Psoas muscle (tissue), 8 donors: ENCODE results near the gene VPS41. TPM values are rescaled to one million over a fixed set of nuclear protein-coding genes. Genes with fewer than 3 reads are reported as not detected.
"Not testable (repeated sequence)": the region's sequence is repeated elsewhere in the genome, so short reads cannot be mapped to it uniquely, and the experiment has no call there.

Source experiments
- ATAC-seq, 4 donors: fragments of 200-7000 bp; cut with Tn5 transposase; one replicate each; pipeline ENCODE4 v1.9.1; 2020; ENCODE audit warnings: moderate library complexity in 3 of 4, mild to moderate bottlenecking in 2 of 4
- DNase-seq, 2 donors: peaks; one replicate each; pipeline ENCODE4 v3.0.0-alpha.2; 2020
- H3K27ac ChIP-seq: fragments of 200-600 bp; one replicate; pipeline ENCODE4 v1.8.0; 2022
- H3K27me3 ChIP-seq, 3 donors: fragments of 200-600 bp in 1 of 3; one replicate each; pipeline versions ENCODE4 v1.6.1 to v1.8.0; 2013 to 2022; ENCODE audit warnings: low read length in 2 of 3, mild to moderate bottlenecking in 2 of 3, moderate library complexity in 1 of 3; ENCODE audit not compliant: insufficient read depth in 3 of 3
- H3K36me3 ChIP-seq, 2 donors: fragments of 200-600 bp in 1 of 2; one replicate each; pipeline versions ENCODE4 v1.6.1 to v1.8.0; 2013 to 2022; ENCODE audit warnings: low read depth in 1 of 2, mild to moderate bottlenecking in 1 of 2, moderate library complexity in 1 of 2; ENCODE audit not compliant: insufficient read depth in 1 of 2
- H3K4me1 ChIP-seq: fragments of 200-600 bp; one replicate; pipeline ENCODE4 v1.8.0; 2022
- H3K4me3 ChIP-seq: fragments of 200-600 bp; one replicate; pipeline ENCODE4 v1.8.0; 2022; ENCODE audit warnings: mild to moderate bottlenecking
- H3K9me3 ChIP-seq: fragments of 200-600 bp; one replicate; pipeline ENCODE4 v1.8.0; 2022
- WGBS, 3 donors: extraction: QIAGEN DNeasy Blood & Tissue Kit; methylation state at CpG; one replicate each; pipeline versions ENCODE4 v1.1.6 to v1.1.7; 2013; 5-methylcytosine and 5-hydroxymethylcytosine counted together
- intact Hi-C, 2 donors: fragments of 100-400 bp; cut with DNase I; formaldehyde crosslinking; loops; one replicate each; pipeline versions ENCODE4 v1.11.0 to v1.14.2; 2022
- polyA plus RNA-seq, 3 donors: library from polyadenylated mRNA; stranded (reverse); fragments of 200-250 nt; gene quantifications; one replicate each; pipeline ENCODE4 v1.2.3, GENCODE V29; 2013
- total RNA-seq, 4 donors: library from RNA; stranded (reverse); fragmentation: NEBNext Ultra II Directional in 2 of 4; extraction: Animal tissue kit (Norgen Biotek cat#: 25700) in 2 of 4; gene quantifications; one replicate each; pipeline versions ENCODE4 v1.2.1 to v1.2.4, GENCODE V29; 2021 to 2023
- TF ChIP-seq, protein P1 (sequence below): fragments of 200-600 bp; IDR thresholded peaks from one replicate; pipeline ENCODE4 v1.8.0; 2022; ENCODE audit warnings: antibody characterized with exemption
- donor health status: healthy with polysubstance abuse.
- donor health status: DM: no; HTN: no; CAD: no; lungs with moderate emphysema.
- donor health status: Bipolar disorder and iron deficiency.
- donor health status: healthy.
- donor health status: DM: yes; HTN: yes; CAD: no.
- donor health status: DM: no; HTN: no; CAD: no.
- donor health status: DM: no; HTN: no; CAD: no.
- donor health status: DM: yes; HTN: yes; CAD: no.

VPS41 gene
- total and polyA plus RNA-seq, 7 donors, result 4.6 to 28.3 (median 13.8) TPM

- no peaks in the 10 kb centered on the region for H3K27me3 ChIP-seq
- TF ChIP-seq, protein P1, sequence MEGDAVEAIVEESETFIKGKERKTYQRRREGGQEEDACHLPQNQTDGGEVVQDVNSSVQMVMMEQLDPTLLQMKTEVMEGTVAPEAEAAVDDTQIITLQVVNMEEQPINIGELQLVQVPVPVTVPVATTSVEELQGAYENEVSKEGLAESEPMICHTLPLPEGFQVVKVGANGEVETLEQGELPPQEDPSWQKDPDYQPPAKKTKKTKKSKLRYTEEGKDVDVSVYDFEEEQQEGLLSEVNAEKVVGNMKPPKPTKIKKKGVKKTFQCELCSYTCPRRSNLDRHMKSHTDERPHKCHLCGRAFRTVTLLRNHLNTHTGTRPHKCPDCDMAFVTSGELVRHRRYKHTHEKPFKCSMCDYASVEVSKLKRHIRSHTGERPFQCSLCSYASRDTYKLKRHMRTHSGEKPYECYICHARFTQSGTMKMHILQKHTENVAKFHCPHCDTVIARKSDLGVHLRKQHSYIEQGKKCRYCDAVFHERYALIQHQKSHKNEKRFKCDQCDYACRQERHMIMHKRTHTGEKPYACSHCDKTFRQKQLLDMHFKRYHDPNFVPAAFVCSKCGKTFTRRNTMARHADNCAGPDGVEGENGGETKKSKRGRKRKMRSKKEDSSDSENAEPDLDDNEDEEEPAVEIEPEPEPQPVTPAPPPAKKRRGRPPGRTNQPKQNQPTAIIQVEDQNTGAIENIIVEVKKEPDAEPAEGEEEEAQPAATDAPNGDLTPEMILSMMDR, result no peak
- H3K4me1 ChIP-seq, result no peaks in the 10 kb centered on the region
- DNase-seq, result no peak
- no peaks in the 10 kb centered on the region for H3K36me3 ChIP-seq
- H3K4me3 ChIP-seq, result no peak overlapping the region
- intact Hi-C loops, result no loop called here
- H3K27ac ChIP-seq, result no peak overlapping the region
- 89 to 91% (median 89%) methylated on average over 6 of the region's 6 CpGs for WGBS, 3 donors
- no peak for ATAC-seq
- no peaks in the 10 kb centered on the region for H3K9me3 ChIP-seq
These were observed 42.2 kb upstream of the VPS41 start for GRCh38 chr7:38951213-38951612.

GRCh38 chr7:38950309-38950708 lies 41.3 kb upstream of the VPS41 start:
- DNase-seq (no peak), ATAC-seq (no peak)
- 63 to 83% (median 77%) methylated on average over 1 of the region's 1 CpG for WGBS, 3 donors
- Histone ChIP-seq H3K4me1 (no peaks in the 10 kb centered on the region), H3K27ac (no peak overlapping the region), H3K9me3 (no peaks in the 10 kb centered on the region), H3K36me3 (no peaks in the 10 kb centered on the region), H3K4me3 (no peak overlapping the region), H3K27me3 (no peaks in the 10 kb centered on the region)
- intact Hi-C loops, result no loop called here
- TF ChIP-seq, protein P1, result no peak

DNA sequence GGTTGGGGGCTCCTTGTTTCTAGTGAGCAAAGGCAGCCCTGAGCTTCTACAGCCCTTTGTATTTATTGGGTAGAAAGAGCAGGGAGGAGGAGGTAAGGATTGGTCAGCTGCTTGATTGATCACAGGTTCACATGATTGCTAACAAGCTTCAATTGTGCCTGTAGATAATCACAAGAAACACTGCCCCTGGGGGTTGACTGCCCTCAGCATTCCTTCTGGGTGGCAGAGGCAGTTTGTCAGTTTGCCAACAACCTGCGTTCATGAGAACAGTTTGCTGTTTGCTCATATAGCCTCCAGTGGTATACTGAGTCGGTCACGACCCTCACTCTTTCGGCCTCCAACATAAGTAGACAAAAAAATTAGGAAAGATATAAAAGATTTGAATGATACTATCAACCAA lies 38.5 kb upstream of the VPS41 start:
- ATAC-seq, H3K36me3 ChIP-seq, H3K4me3 ChIP-seq, intact Hi-C loops, H3K27me3 ChIP-seq, H3K27ac ChIP-seq, H3K4me1 ChIP-seq, H3K9me3 ChIP-seq, DNase-seq: not testable (repeated sequence)
- 90 to 98% (median 94%) methylated on average over 4 of the region's 4 CpGs for WGBS, 3 donors

DNA sequence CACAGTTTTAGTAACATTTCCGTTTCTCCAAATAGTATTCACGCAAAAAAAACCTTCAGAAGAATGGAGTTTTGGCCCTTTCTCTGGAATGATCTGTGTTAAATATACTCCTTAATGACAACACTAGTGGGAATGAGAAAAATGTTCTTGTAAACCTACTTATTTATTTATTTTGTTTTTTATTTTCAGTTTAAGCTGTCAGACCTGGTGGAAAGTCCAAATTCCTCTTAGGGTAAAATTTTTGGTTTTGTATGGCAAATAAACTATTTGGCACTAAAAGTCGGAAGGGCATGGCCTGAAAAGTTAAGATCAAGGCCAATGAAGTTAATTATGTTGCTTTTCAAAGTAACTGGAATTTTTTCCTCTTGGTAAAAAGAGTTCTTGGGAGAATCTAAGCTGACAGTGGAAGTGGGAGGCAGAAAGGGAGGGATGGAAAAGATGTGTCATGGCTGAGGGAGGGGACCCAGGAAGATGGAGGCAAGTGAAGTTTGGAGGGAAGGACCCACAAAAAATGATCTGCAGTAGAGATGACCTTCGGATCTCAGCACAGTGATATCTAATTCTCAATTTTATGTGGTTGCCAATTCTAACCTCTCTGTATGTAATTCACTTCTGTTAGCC lies 33.5 kb upstream of the VPS41 start:
- Histone ChIP-seq H3K36me3 (no peaks in the 10 kb centered on the region), H3K27ac (no peak overlapping the region)
- TF ChIP-seq, protein P1, result no peak

DNA sequence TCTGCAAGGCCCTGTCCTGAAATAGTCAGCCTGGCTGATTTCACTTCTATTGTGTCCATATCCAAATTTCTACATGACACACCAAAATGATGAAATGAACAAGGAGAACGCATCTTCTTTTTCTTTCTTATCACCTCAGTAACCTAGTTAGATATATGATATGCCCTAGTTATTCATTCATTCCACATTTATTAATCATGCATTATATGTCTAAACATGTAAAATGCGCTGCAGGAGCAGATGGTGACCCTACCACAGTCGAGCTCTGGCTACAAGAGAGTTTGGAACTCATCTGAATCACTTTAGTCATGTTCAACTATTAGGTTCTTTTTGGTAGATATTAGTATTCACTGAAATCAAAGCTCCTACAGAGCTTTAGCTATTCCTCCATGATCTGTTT lies 31.8 kb upstream of the VPS41 start:
- no peaks in the 10 kb centered on the region for H3K4me1 ChIP-seq
- TF ChIP-seq, protein P1, result no peak
- H3K36me3 ChIP-seq, result no peaks in the 10 kb centered on the region
- H3K27ac ChIP-seq, result no peak overlapping the region
- no peaks in the 10 kb centered on the region for H3K27me3 ChIP-seq
- no peak for DNase-seq
- no peak for ATAC-seq
- WGBS, 3 donors, result 88 to 95% (median 93%) methylated on average over 3 of the region's 3 CpGs
- H3K9me3 ChIP-seq, result no peaks in the 10 kb centered on the region
- H3K4me3 ChIP-seq, result no peak overlapping the region
- intact Hi-C loops, result no loop called here

More for the DNA sequence above, 33.5 kb upstream of the VPS41 start:
- DNase-seq (no peak), ATAC-seq (no peak)
- H3K27me3 ChIP-seq, result no peaks in the 10 kb centered on the region
- H3K9me3 ChIP-seq, result no peaks in the 10 kb centered on the region
- intact Hi-C loops, result no loop called here
- no peak overlapping the region for H3K4me3 ChIP-seq
- H3K4me1 ChIP-seq, result no peaks in the 10 kb centered on the region
- WGBS, 3 donors, result 56 to 71% (median 61%) methylated on average over 4 of the region's 4 CpGs
